ENCODE measurements around the gene COMMD3.
A peak's percentile ranks its signal among the peaks of the same experiment; 100 is the strongest.

The COMMD3 gene

GRCh38 chr10:22332116-22332692 lies 16.0 kb downstream of the COMMD3 start:
- Histone ChIP-seq H3K9ac (ENCODE audit: low read length) (no peak overlapping the region), H3K36me3 (ENCODE audit: control insufficient read depth, insufficient read depth, low read length, severe bottlenecking) (peaks cover 37% of the 10 kb centered on the region), H3K9me3 (ENCODE audit: control insufficient read depth, low read length) (peaks cover 4% of the 10 kb centered on the region), H3K4me3 (ENCODE audit: low read length) (no peak overlapping the region), H3K4me1 (ENCODE audit: control insufficient read depth, insufficient read depth, low read length) (peaks cover 2% of the 10 kb centered on the region), H3K27me3 (replicated peaks; ENCODE audit: control insufficient read depth, insufficient read depth, low read length) (peaks cover 17% of the 10 kb centered on the region)
- DNase-seq (ENCODE audit: low read depth), result no peak

DNA sequence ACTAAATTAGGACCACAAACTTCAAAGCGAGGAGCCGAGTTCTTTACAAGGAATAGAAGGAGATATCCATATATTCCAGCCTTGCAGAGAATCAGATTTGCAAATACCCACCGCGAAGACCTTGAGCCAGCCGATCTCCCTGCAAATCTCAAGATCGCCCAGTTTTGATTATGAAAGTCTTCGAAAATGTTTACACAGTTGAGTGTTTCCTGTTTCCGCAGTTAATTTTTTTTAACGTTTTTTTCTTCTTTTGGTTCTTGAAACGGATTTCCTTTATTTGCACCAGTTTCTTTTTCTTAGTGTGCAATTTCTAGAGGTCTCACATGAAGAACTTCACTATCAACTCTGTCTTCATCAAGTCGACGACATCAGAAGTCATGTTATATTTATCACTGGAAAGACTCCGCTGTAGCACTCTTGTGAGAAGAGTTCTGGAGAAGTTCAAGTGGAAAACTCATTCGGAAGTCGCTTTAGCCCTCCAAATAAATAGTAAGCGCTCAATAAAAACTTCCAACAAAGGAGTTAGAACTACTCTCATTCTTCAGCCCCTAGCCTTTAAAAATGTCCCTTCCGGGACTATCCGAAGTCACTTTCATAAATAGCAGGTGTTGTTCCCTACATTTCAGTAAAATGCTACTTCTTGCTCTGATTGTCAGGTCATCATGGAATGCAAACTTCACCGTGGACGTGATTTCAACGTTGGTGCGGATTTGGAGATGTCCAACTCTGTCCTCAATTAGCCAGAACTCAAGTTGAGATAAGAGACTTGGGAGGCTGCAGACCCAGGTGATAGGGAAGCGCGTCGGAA lies 17.2 kb downstream of the COMMD3 start:
- H3K4me3 ChIP-seq (ENCODE audit: low read length), result no peak overlapping the region
- peaks cover 29% of the 10 kb centered on the region for H3K27me3 ChIP-seq (replicated peaks; ENCODE audit: control insufficient read depth, insufficient read depth, low read length)
- H3K9ac ChIP-seq (ENCODE audit: low read length), result no peak overlapping the region
- peaks cover 2% of the 10 kb centered on the region for H3K4me1 ChIP-seq (ENCODE audit: control insufficient read depth, insufficient read depth, low read length)
- no peak for DNase-seq (ENCODE audit: low read depth)
- H3K36me3 ChIP-seq (ENCODE audit: control insufficient read depth, insufficient read depth, low read length, severe bottlenecking), result peaks cover 25% of the 10 kb centered on the region
- H3K9me3 ChIP-seq (ENCODE audit: control insufficient read depth, low read length), result peaks cover 7% of the 10 kb centered on the region

- Histone ChIP-seq H3K4me3 (ENCODE audit: low read length) (no peak overlapping the region), H3K9me3 (ENCODE audit: control insufficient read depth, low read length) (peaks cover 7% of the 10 kb centered on the region), H3K27me3 (replicated peaks; ENCODE audit: control insufficient read depth, insufficient read depth, low read length) (peaks cover 34% of the 10 kb centered on the region), H3K36me3 (ENCODE audit: control insufficient read depth, insufficient read depth, low read length, severe bottlenecking) (peaks cover 20% of the 10 kb centered on the region), H3K9ac (ENCODE audit: low read length) (no peak overlapping the region), H3K4me1 (ENCODE audit: control insufficient read depth, insufficient read depth, low read length) (peaks cover 2% of the 10 kb centered on the region)
- DNase-seq (ENCODE audit: low read depth), result no peak
Measured at GRCh38 chr10:22333975-22334282, 17.7 kb downstream of the COMMD3 start.

DNA sequence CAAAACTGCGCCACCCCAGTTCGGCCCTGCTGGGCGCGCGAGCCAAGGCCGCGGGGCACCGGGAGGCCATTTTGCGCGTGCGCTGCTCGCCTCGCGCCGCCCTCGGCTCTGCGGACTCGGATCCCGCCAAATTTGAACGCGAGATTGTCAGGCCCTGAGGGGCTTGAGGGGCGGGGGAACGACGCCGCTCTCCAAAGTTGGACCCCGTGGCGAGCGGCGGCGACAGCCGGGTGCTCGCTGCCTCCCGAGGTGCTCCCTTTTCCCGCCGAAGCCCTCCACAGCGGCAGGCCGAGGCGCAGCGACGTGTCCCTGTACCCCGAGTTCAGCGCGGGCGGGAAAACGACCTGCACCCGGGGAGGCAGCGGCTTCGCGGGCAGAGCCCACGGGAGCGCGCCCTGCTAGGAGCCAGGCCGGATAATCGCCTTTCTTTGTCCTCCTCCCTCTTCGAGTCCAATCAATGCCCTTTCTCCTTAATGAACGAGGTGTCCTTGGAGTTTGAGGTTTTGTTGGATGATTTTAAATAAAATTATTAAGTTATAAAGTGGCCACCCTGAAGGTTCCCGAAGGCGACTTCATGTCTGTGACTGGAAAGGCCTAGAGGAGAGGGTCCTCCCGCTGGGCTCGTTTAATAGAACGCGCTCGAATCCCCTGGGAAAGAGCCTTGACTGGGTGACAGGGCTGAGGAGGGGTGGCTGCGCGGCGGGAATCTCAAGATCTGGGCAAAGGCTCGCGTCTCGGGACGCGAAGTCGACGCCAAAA lies 18.4 kb downstream of the COMMD3 start:
- Histone ChIP-seq H3K4me1 (ENCODE audit: control insufficient read depth, insufficient read depth, low read length) (peaks cover 3% of the 10 kb centered on the region), H3K4me3 (ENCODE audit: low read length) (peak overlapping the region; percentile 81), H3K9me3 (ENCODE audit: control insufficient read depth, low read length) (peaks cover 7% of the 10 kb centered on the region), H3K27me3 (replicated peaks; ENCODE audit: control insufficient read depth, insufficient read depth, low read length) (peaks cover 41% of the 10 kb centered on the region), H3K9ac (ENCODE audit: low read length) (peak overlapping the region; percentile 40), H3K36me3 (ENCODE audit: control insufficient read depth, insufficient read depth, low read length, severe bottlenecking) (peaks cover 13% of the 10 kb centered on the region)
- DNase-seq (ENCODE audit: low read depth), result no peak

- H3K4me1 ChIP-seq (ENCODE audit: control insufficient read depth, insufficient read depth, low read length), result peaks cover 8% of the 10 kb centered on the region
- H3K4me3 ChIP-seq (ENCODE audit: low read length), result peak overlapping the region; percentile 81
- peaks cover 42% of the 10 kb centered on the region for H3K27me3 ChIP-seq (replicated peaks; ENCODE audit: control insufficient read depth, insufficient read depth, low read length)
- peak overlapping the region; percentile 40 for H3K9ac ChIP-seq (ENCODE audit: low read length)
- peak; percentile 26 for DNase-seq (ENCODE audit: low read depth)
- H3K9me3 ChIP-seq (ENCODE audit: control insufficient read depth, low read length), result peaks cover 7% of the 10 kb centered on the region
- H3K36me3 ChIP-seq (ENCODE audit: control insufficient read depth, insufficient read depth, low read length, severe bottlenecking), result peaks cover 5% of the 10 kb centered on the region
Measured at GRCh38 chr10:22335173-22335933, 19.2 kb downstream of the COMMD3 start.

DNA sequence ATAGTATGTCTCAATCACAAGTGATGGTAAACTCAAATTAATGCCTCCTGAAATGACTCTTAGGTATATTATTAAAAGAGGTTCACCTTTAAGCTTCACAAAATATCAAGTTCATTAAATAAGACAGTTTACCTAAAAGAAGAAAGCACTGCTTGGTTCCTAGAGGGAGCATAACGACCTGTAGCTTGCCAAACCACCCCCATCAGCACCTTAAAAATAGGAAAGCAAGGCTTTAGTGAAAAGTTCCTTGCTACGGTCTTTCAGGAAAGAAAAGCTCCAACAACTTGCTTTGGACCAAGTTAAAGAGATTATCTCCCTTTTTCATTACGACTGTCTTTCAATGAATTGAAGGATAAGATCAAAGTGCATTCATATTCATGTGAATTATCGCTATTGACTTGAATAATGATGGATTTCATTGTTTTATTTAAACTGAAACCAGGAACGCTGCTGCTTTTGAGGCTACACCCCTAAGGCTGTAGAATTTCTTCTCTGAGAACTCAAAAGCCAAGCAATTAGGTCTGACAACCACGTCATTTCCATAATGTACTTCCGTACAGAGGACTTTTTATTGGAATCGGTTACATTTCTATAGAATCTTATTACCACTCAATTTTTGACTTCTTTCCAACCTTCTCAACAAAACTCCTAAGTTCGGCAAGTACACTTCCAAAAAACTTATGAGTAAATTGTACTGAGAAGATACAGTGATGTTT lies 22.2 kb downstream of the COMMD3 start:
- Histone ChIP-seq H3K4me3 (ENCODE audit: low read length) (no peak overlapping the region), H3K9me3 (ENCODE audit: control insufficient read depth, low read length) (peaks cover 7% of the 10 kb centered on the region), H3K27me3 (replicated peaks; ENCODE audit: control insufficient read depth, insufficient read depth, low read length) (peaks cover 58% of the 10 kb centered on the region), H3K4me1 (ENCODE audit: control insufficient read depth, insufficient read depth, low read length) (peaks cover 14% of the 10 kb centered on the region), H3K36me3 (ENCODE audit: control insufficient read depth, insufficient read depth, low read length, severe bottlenecking) (no peaks in the 10 kb centered on the region), H3K9ac (ENCODE audit: low read length) (no peak overlapping the region)
- no peak for DNase-seq (ENCODE audit: low read depth)

DNA sequence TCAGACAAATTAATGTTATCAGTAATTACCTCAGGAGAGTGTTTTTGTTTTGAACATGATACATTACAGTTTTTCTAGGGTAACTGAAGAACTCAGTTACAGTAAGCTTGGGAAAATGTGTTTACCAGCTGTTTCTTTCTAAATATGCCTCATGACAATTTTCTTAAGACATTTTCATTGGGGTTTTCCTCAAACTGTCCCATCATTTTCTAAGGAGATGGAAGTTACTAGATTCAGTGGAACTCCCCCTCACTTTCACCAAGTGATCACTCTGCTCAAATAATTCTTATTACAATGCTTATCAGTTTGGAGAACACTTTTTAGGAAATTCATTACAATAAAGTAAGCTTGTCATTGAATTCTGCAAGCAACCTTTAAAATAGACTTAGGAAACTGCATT lies 22.7 kb downstream of the COMMD3 start:
- Histone ChIP-seq H3K4me3 (ENCODE audit: low read length) (no peak overlapping the region), H3K4me1 (ENCODE audit: control insufficient read depth, insufficient read depth, low read length) (peaks cover 14% of the 10 kb centered on the region), H3K9ac (ENCODE audit: low read length) (no peak overlapping the region), H3K9me3 (ENCODE audit: control insufficient read depth, low read length) (peaks cover 7% of the 10 kb centered on the region), H3K36me3 (ENCODE audit: control insufficient read depth, insufficient read depth, low read length, severe bottlenecking) (no peaks in the 10 kb centered on the region), H3K27me3 (replicated peaks; ENCODE audit: control insufficient read depth, insufficient read depth, low read length) (peaks cover 64% of the 10 kb centered on the region)
- DNase-seq (ENCODE audit: low read depth), result no peak

DNA sequence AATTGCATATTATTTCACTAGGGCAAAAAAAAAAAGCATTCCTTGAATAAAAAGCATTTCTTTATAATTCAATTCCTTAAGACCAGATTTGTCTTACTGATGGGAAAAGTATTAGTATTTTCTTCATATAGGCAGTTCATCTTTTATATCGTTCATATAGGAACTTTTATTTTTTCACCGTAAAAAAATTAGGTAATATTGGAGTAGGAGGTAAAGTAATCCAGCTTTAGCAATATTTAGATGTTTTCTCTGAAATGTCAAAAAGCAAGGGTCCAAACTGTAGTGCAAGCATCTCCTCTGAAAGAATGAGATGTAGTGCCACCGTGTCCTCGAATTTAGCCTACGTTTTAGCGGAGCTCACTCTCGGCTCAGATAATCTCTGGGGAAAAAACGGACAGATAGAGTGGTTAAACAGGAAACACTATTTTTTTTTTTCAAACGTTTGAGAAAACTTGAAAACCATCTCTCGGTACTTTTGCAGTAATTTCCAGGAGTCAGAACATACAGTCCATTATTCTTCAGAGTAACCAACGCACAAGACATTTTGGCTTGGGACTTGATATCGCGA lies 23.7 kb downstream of the COMMD3 start:
- no peaks in the 10 kb centered on the region for H3K36me3 ChIP-seq (ENCODE audit: control insufficient read depth, insufficient read depth, low read length, severe bottlenecking)
- H3K4me1 ChIP-seq (ENCODE audit: control insufficient read depth, insufficient read depth, low read length), result peaks cover 14% of the 10 kb centered on the region
- peaks cover 7% of the 10 kb centered on the region for H3K9me3 ChIP-seq (ENCODE audit: control insufficient read depth, low read length)
- H3K4me3 ChIP-seq (ENCODE audit: low read length), result peak overlapping the region; percentile 84
- H3K9ac ChIP-seq (ENCODE audit: low read length), result peak overlapping the region; percentile 96
- no peak for DNase-seq (ENCODE audit: low read depth)
- peaks cover 73% of the 10 kb centered on the region for H3K27me3 ChIP-seq (replicated peaks; ENCODE audit: control insufficient read depth, insufficient read depth, low read length)

DNA sequence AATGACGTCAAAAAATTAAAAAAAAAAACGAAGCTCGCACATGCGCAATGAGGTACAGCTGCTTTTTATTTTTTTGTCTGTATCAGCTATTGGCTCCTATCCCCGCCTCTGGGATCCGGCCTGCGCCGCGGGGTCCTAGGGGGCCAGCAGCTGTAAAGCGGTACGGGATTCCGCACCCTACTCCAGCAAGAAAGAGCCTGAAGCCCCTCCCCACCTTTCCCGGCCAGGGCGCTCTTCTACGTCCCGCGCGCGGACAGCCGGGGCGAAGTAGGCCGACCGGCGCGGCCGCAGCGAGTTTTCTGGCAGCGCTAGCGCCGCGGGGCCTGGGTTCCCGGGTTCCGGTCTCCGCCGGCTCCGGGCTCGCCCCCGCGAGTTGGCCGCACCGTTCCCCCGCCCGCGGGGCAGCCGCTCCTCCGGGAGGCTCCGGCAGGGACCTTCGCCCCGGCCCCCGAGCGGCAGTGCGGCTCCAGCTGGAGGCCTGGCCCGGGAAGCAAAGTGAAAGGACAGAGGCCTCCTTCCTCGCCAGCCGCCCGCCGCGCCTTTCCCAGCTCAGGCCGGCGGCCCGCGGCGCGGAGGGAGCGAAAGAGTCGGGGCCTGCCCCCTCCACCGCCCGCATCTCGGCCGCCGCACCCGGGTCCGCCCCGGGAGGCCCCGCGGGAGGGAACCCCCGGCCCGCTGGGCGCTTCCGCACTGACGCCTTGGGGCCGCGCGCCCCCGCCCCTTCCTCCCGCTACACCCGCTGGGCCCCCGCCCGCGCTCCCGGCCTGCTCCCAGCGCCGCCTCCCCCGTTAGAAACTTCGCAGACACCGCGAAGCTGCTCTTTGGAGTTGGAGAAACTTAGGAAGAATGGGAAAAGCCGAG lies 24.4 kb downstream of the COMMD3 start:
- Histone ChIP-seq H3K36me3 (ENCODE audit: control insufficient read depth, insufficient read depth, low read length, severe bottlenecking) (no peaks in the 10 kb centered on the region), H3K4me3 (ENCODE audit: low read length) (peak overlapping the region; percentile 84), H3K27me3 (replicated peaks; ENCODE audit: control insufficient read depth, insufficient read depth, low read length) (peaks cover 79% of the 10 kb centered on the region), H3K4me1 (ENCODE audit: control insufficient read depth, insufficient read depth, low read length) (peaks cover 14% of the 10 kb centered on the region), H3K9me3 (ENCODE audit: control insufficient read depth, low read length) (peaks cover 15% of the 10 kb centered on the region), H3K9ac (ENCODE audit: low read length) (peak overlapping the region; percentile 96)
- peak; percentile 86 for DNase-seq (ENCODE audit: low read depth)
